ENCODE data around the gene DCDC2. TPM values are rescaled to one million over a fixed set of nuclear protein-coding genes. Genes with fewer than 3 reads are reported as not detected.

The DCDC2 gene
- total and polyA plus RNA-seq, 4 donors: 0.51 to 13.0 (median 2.0) TPM

Small RNAs within 50 kb of the gene (small RNA-seq; reads per million reads assigned to genes)
- gene RF00218 (0.20 reads per million), gene RNU6-391P (not detected)

Other genes with a start within 250 kb of the DCDC2 start
- gene NRSN1, start 231.8 kb downstream of the DCDC2 start, total RNA-seq: not detected
- gene NRSN1, start 231.8 kb downstream of the DCDC2 start, polyA plus RNA-seq: not detected
- gene MRS2, start 44.9 kb upstream of the DCDC2 start, total RNA-seq: 10 to 100 TPM; 13.3 to 20.1 TPM
- 10 to 100 TPM; 10.1 to 14.5 TPM for gene MRS2, start 44.9 kb upstream of the DCDC2 start, polyA plus RNA-seq
- gene GPLD1, start 131.5 kb upstream of the DCDC2 start, total RNA-seq: 10 to 100 TPM; 24.0 to 62.0 TPM
- gene GPLD1, start 131.5 kb upstream of the DCDC2 start, polyA plus RNA-seq: 10 to 100 TPM; 15.5 to 20.5 TPM
- 10 to 100 TPM; 19.8 to 26.8 TPM for gene ALDH5A1, start 136.9 kb upstream of the DCDC2 start, total RNA-seq
- 10 to 100 TPM; 18.2 to 19.5 TPM for gene ALDH5A1, start 136.9 kb upstream of the DCDC2 start, polyA plus RNA-seq

Data from liver (tissue), 5 donors.